B cell (primary cell): ENCODE results near the gene GNL3. TPM values are rescaled to one million over a fixed set of nuclear protein-coding genes. Genes with fewer than 3 reads are reported as not detected.

Source experiments
- ATAC-seq: fragments of 200-7000 bp; cut with Tn5 transposase; one replicate; pipeline ENCODE4 v1.10.0; 2021; ENCODE audit warnings: low read depth, mild to moderate bottlenecking, moderate number of reproducible peaks, moderate library complexity
- CTCF ChIA-PET: fragments of 350-600 bp; sonication (Branson Sonifier 250); formaldehyde crosslinking; loops from one replicate; lab custom pipeline; 2021; ENCODE audit warnings: antibody characterized with exemption, inconsistent platforms; lab: Charles Lee
- POLR2A ChIA-PET: fragments of 350-600 bp; sonication (Branson Sonifier 250); formaldehyde crosslinking; loops from one replicate; lab custom pipeline; 2021; ENCODE audit warnings: antibody characterized with exemption; lab: Charles Lee
- DNase-seq: peaks from one replicate; pipeline ENCODE4 v3.0.0; 2013
- H2AFZ ChIP-seq: 2 replicates; pipeline ENCODE4 v1.6.1; 2012; ENCODE audit warnings: mild to moderate bottlenecking, low read depth, low read length; ENCODE audit not compliant: insufficient read depth, poor library complexity, severe bottlenecking
- H3K27ac ChIP-seq, 2 donors: 1 replicate in 1 of 2; 2 replicates in 1 of 2; pipeline ENCODE4 v1.5.1; 2012 to 2013; ENCODE audit warnings: low read length in 2 of 2, mild to moderate bottlenecking in 2 of 2, moderate library complexity in 1 of 2
- H3K27me3 ChIP-seq, 4 experiments: fragments of 200-600 bp in 1 of 4; sonication (generic) in 1 of 4; replicated peaks in 1 of 4; 1 replicate in 2 of 4; 2 replicates in 2 of 4; pipeline versions ENCODE4 v1.6.1 to v1.7.0; 2013 to 2016; ENCODE audit warnings: low read length in 3 of 4, mild to moderate bottlenecking in 2 of 4, mixed read lengths in 1 of 4, moderate library complexity in 1 of 4; ENCODE audit not compliant: insufficient read depth in 4 of 4, control insufficient read depth in 3 of 4; ENCODE audit errors: control extremely low read depth in 1 of 4
- H3K36me3 ChIP-seq, 2 experiments: replicated peaks in 1 of 2; 1 replicate in 1 of 2; 2 replicates in 1 of 2; pipeline versions ENCODE4 v1.6.1 to v1.7.1; 2013; ENCODE audit warnings: low read length in 1 of 2; ENCODE audit not compliant: insufficient read depth in 2 of 2, control insufficient read depth in 1 of 2; ENCODE audit errors: control extremely low read depth in 1 of 2, extremely low read depth in 1 of 2
- H3K4me1 ChIP-seq, 2 donors: fragments of 200-600 bp in 1 of 2; sonication (generic) in 1 of 2; 1 replicate in 1 of 2; 2 replicates in 1 of 2; pipeline versions ENCODE4 v1.5.1 to v1.6.1; 2013 to 2017; ENCODE audit warnings: low read length in 2 of 2; ENCODE audit not compliant: control insufficient read depth in 2 of 2, insufficient read depth in 2 of 2
- H3K4me2 ChIP-seq: replicated peaks from 2 replicates; pipeline ENCODE3; 2012; ENCODE audit warnings: mild to moderate bottlenecking, low read depth, low read length; ENCODE audit not compliant: poor library complexity, severe bottlenecking
- H3K4me3 ChIP-seq, 5 experiments: fragments of 200-600 bp in 1 of 5; sonication (generic) in 1 of 5; 1 replicate in 3 of 5; 2 replicates in 2 of 5; pipeline versions ENCODE4 v1.5.1 to v1.7.0; 2011 to 2016; ENCODE audit warnings: low read length in 4 of 5, mild to moderate bottlenecking in 4 of 5, low read depth in 2 of 5, control low read depth in 1 of 5, moderate library complexity in 1 of 5; ENCODE audit not compliant: insufficient read depth in 1 of 5; ENCODE audit errors: control extremely low read depth in 1 of 5, extremely low read depth in 1 of 5
- H3K79me2 ChIP-seq: fragments of 200-600 bp; sonication (generic); one replicate; pipeline ENCODE4 v1.6.0; 2016; ENCODE audit warnings: low read length; ENCODE audit not compliant: control insufficient read depth, insufficient read depth
- H3K9ac ChIP-seq: fragments of 200-600 bp; sonication (generic); 2 replicates; pipeline ENCODE4 v1.6.1; 2017; ENCODE audit warnings: mild to moderate bottlenecking, low read length, moderate library complexity
- H3K9me3 ChIP-seq, 3 donors: one replicate each; pipeline versions ENCODE4 v1.6.1 to v1.7.1; 2013; ENCODE audit warnings: low read length in 2 of 3; ENCODE audit not compliant: control insufficient read depth in 2 of 3, insufficient read depth in 1 of 3; ENCODE audit errors: control extremely low read depth in 1 of 3
- H4K20me1 ChIP-seq: 2 replicates; pipeline ENCODE4 v1.6.0; 2012; ENCODE audit warnings: mild to moderate bottlenecking, low read length; ENCODE audit not compliant: insufficient read depth, control insufficient read depth, poor library complexity, severe bottlenecking
- H3K27ac Mint-ChIP-seq: one replicate; pipeline ENCODE4 v1.8.0; 2021; ENCODE audit warnings: mixed read lengths
- H3K27me3 Mint-ChIP-seq: one replicate; pipeline ENCODE4 v1.8.0; 2021; ENCODE audit warnings: mixed read lengths
- H3K4me1 Mint-ChIP-seq: one replicate; pipeline ENCODE4 v1.8.0; 2021; ENCODE audit warnings: mixed read lengths
- H3K4me3 Mint-ChIP-seq: one replicate; pipeline ENCODE4 v1.8.0; 2021; ENCODE audit warnings: mixed read lengths
- H3K9me3 Mint-ChIP-seq: one replicate; pipeline ENCODE4 v1.8.0; 2022; ENCODE audit warnings: mixed read lengths; ENCODE audit not compliant: insufficient read depth
- EZH2 ChIP-seq: IDR thresholded peaks from 2 replicates; pipeline ENCODE4 v1.6.1; 2012; ENCODE audit warnings: borderline replicate concordance, low read depth, mild to moderate bottlenecking, moderate library complexity, low read length; ENCODE audit not compliant: insufficient read depth, poor library complexity, severe bottlenecking
- WGBS: methylation state at CpG from one replicate; pipeline ENCODE4 v1.1.5; 2013; ENCODE audit warnings: missing lambda C conversion rate; ENCODE audit not compliant: insufficient coverage; 5-methylcytosine and 5-hydroxymethylcytosine counted together
- intact Hi-C: fragments of 100-400 bp; cut with micrococcal nuclease; formaldehyde crosslinking; loops from one replicate; pipeline ENCODE4 v1.10.0; 2022
- polyA plus RNA-seq: library from polyadenylated mRNA; depleted of rRNA; stranded (reverse); fragments of >200 nt; gene quantifications from 2 replicates; pipeline ENCODE4 v1.2.3, GENCODE V29; 2012
- total RNA-seq, 2 donors: library from RNA; stranded (reverse); fragments of 120-200 nt in 1 of 2; gene quantifications; 1 replicate in 1 of 2; 2 replicates in 1 of 2; pipeline versions ENCODE4 v1.2.3 to v1.2.4, GENCODE V29; 2013 to 2022
- TF ChIP-seq, protein P1 (sequence below): fragments of 200-600 bp; IDR thresholded peaks from one replicate; pipeline ENCODE4 v1.8.0; 2022; ENCODE audit warnings: antibody characterized with exemption, mild to moderate bottlenecking

GNL3 gene
- total and polyA plus RNA-seq, 2 donors (not counting 1 experiment from before 2014, with no cell fraction given), result 32.6 to 68.5 TPM

- Histone ChIP-seq H4K20me1 (no peaks in the 10 kb centered on the region), H2AFZ (no peak overlapping the region), H3K36me3 (peaks cover 0 to 7% of the 10 kb centered on the region in 2 experiments), H3K4me1 (peaks cover 0 to 7% of the 10 kb centered on the region in 2 donors), H3K9me3 (peaks cover 0 to 8% (median 2%) of the 10 kb centered on the region in 3 donors), H3K79me2 (no peaks in the 10 kb centered on the region), H3K27ac (no peak overlapping the region), H3K4me2 (no peak overlapping the region), H3K4me3 (no peak overlapping the region), H3K9ac (no peak overlapping the region), H3K27me3 (no peaks in the 10 kb centered on the region)
- DNase-seq (no peak), ATAC-seq (no peak)
- no peak overlapping the region for H3K4me3 Mint-ChIP-seq
- H3K4me1 Mint-ChIP-seq, result peaks cover 11% of the 10 kb centered on the region
- H3K27ac Mint-ChIP-seq, result no peak overlapping the region
- intact Hi-C loops, result no loop called here
- no peaks in the 10 kb centered on the region for H3K9me3 Mint-ChIP-seq
- CTCF ChIA-PET, result interaction anchor here (1.3 to 1.6 kb wide), 2 partner anchors 10 to 14 kb away, joined by 3 read pairs; no protein-coding TSS in a partner anchor
- TF ChIP-seq, protein P1, sequence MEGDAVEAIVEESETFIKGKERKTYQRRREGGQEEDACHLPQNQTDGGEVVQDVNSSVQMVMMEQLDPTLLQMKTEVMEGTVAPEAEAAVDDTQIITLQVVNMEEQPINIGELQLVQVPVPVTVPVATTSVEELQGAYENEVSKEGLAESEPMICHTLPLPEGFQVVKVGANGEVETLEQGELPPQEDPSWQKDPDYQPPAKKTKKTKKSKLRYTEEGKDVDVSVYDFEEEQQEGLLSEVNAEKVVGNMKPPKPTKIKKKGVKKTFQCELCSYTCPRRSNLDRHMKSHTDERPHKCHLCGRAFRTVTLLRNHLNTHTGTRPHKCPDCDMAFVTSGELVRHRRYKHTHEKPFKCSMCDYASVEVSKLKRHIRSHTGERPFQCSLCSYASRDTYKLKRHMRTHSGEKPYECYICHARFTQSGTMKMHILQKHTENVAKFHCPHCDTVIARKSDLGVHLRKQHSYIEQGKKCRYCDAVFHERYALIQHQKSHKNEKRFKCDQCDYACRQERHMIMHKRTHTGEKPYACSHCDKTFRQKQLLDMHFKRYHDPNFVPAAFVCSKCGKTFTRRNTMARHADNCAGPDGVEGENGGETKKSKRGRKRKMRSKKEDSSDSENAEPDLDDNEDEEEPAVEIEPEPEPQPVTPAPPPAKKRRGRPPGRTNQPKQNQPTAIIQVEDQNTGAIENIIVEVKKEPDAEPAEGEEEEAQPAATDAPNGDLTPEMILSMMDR, result no peak
- TF ChIP-seq EZH2, result no peak
- 93% methylated on average over 10 of the region's 11 CpGs for WGBS
- POLR2A ChIA-PET, result no interaction called here
- H3K27me3 Mint-ChIP-seq, result no peaks in the 10 kb centered on the region
Observed at GRCh38 chr3:52715714-52716305, 30.0 kb downstream of the GNL3 start.

DNA sequence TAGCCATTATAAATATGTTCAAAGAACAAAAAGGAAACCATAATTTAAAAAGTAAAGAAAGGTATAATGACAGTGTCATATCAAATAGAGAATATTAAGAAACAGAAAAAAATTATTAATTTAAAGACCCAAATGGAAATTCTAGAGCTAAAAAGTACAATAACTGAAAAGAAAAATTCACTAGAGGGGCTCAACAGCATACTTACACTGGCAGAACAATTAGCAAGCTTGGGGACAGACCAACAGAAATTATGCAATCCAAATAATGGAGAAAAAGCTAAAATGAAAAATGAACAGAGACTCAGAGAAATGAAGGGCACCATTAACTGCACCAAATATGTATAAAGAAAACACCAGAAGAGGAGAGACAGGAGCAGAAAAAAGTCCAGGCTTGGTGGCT, 33.8 kb downstream of the GNL3 start:
- no peak overlapping the region for H3K4me2 ChIP-seq
- ChIA-PET POLR2A (no interaction called here), CTCF (interaction anchor here (1.2 to 2.1 kb wide), 2 partner anchors 12 to 24 kb away, joined by 3 to 5 read pairs; no protein-coding TSS in a partner anchor)
- H3K4me1 ChIP-seq, result peaks cover 6 to 11% of the 10 kb centered on the region in 2 donors
- no peak for TF ChIP-seq EZH2
- Mint-ChIP-seq H3K27me3 (no peaks in the 10 kb centered on the region), H3K27ac (no peak overlapping the region), H3K9me3 (no peaks in the 10 kb centered on the region), H3K4me3 (no peak overlapping the region), H3K4me1 (peaks cover 12% of the 10 kb centered on the region)
- H2AFZ ChIP-seq, result no peak overlapping the region
- peaks cover 0 to 8% (median 2%) of the 10 kb centered on the region in 3 donors for H3K9me3 ChIP-seq
- no peak overlapping the region for H3K9ac ChIP-seq
- H3K27ac ChIP-seq, result no peak overlapping the region
- no peaks in the 10 kb centered on the region for H3K27me3 ChIP-seq
- H3K79me2 ChIP-seq, result no peaks in the 10 kb centered on the region
- no peak overlapping the region for H3K4me3 ChIP-seq
- DNase-seq, result no peak
- intact Hi-C loops, result no loop called here
- no peaks in the 10 kb centered on the region for H3K36me3 ChIP-seq
- H4K20me1 ChIP-seq, result no peaks in the 10 kb centered on the region
- no peak for ATAC-seq
